ENCODE data around the gene KIAA0930. TPM values are rescaled to one million over a fixed set of nuclear protein-coding genes. Genes with fewer than 3 reads are reported as not detected.

KIAA0930 gene
- total RNA-seq, 1 donor from 2014 or later: 73.9 TPM

DNA sequence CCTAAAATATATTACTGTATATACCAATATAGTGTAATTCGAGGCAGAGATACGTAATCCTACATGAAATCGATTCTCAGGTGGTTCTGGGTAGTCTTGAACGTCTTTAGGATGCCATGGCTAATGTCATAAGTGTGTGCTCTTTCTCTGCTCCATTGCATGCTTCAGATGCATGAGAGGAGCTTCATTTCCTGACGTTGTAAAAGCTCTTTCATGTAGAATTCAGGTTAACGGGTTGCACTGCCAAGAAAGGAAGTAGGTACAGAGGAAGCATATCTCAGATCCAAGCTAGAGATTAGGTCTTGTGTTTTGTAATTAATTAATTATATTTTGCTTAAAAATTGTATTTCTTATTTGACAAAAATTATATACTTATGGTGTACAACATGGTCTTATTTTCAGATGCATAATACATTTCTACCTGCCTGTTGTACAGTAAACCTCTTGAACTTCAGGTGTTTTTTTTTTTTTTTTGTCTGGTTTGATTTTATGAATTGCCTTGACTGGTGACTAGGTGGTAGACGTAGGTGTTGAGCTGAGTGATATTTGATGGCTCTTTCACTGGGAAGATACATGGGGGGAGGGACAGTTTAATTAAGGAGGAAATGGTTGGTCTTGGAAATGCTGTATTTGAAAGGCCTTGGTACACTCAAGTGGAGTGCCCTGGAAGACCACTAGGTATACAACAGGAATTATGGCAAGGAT lies 67.7 kb downstream of the KIAA0930 start:
- no peak for DNase-seq

DNA sequence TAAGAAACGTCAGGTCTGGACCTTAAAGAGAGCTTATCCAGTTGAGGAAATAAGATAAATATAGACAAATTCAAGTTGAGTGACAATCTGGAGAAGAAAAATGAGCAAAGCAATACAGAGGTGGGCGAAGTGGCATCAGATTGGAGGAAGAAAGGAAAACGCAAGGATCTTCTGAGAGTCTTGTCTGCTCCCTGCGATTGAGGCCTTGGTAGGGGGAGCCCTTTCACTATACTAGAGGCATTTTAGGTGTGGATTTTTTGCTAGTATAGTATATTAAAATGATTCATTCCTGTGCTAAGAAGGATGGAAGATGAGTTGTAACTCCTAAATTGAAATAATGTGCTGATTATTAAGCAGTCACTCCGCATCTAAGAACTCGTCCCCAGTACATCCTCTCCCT lies 68.9 kb downstream of the KIAA0930 start:
- DNase-seq: no peak

GRCh38 chr22:45169591-45170466 lies 70.9 kb downstream of the KIAA0930 start:
- no peak for DNase-seq

DNA sequence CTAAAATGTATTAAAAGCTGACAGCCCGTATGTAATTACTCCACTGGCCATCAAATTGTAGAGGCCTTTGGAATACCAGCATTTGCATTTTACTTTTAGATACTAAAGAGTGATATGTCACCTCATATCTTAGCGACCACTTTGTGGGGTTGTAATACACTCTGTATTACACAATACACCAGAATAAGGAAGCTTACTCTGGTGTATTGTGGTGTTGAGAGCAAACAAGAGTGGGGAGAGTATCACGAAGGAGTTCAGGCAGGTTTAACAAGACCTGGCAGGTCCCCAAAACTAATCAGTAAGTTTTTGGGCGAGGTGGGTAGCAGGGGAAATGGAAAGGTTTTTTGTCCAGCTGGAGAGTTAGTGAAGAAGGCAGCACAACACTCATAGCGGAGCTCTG lies 73.8 kb downstream of the KIAA0930 start:
- no peak for DNase-seq

- peak; percentile 25 for DNase-seq
Measured at GRCh38 chr22:45164270-45165088, 76.2 kb downstream of the KIAA0930 start.

- DNase-seq: peak; percentile 98
Measured at GRCh38 chr22:45163451-45164269, 77.0 kb downstream of the KIAA0930 start, which contains the start of gene NUP50. Gene NUP50 (plus strand): TSS chr22:45163925. CDS start chr22:45168178, 4,253 bp downstream.

DNA sequence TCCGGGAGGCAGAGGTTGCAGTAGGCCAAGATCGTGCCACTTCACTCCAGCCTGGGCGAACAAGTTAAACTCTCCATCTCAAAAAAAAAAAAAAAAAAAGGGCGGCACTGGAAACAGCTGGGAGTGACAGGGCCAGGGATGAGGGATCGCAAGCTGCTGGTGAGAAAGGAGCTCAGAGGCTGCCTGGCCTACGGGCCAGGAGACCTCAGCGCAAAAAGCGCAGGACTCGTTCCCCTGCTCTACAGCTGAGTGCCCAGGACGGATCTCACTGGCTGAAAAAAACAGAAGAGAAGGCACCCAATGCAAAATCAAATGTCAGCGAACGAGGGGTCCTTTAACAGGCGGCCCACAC lies 77.6 kb downstream of the KIAA0930 start:
- peak; percentile 56 for DNase-seq

- no peak for DNase-seq
Measured at GRCh38 chr22:45162531-45162930, 78.2 kb downstream of the KIAA0930 start.

DNA sequence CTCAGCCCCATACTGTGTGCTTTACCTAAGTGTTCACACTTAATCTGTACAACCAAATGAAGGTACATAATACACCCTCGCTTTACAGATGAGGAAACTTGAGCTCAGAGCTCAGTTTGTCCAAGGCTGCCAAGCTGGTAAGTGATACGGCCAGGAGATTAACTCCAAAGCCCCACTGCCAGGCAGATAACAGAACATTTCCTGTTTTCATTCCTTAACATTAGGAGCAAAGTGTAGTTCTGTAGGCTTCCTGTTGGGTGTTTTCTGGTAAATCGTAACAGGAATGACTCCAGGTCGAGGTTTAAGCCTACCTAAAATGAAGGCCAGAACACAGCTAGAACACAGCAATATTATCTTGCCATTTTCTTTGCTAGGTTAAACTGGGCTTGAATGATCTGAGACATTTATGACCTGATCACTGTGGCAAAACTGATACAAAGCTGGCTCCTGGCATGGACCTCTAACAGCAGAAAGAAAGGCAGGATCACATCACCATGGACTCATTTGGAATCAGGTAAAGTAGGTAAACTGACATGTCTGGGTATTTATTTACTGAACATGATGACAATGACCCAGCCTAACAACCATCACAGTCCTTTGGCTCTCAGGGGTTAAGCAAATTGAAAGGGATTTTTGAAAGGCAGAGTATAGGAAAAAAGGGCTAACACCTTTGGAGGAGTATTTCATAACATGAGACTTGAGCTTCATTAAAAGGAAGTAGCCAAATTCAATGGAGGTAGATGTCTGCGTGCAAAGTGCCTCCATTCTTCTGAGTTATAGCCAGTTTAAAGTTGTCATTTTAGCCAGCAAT lies 80.8 kb downstream of the KIAA0930 start:
- DNase-seq: peak; percentile 72

DNA sequence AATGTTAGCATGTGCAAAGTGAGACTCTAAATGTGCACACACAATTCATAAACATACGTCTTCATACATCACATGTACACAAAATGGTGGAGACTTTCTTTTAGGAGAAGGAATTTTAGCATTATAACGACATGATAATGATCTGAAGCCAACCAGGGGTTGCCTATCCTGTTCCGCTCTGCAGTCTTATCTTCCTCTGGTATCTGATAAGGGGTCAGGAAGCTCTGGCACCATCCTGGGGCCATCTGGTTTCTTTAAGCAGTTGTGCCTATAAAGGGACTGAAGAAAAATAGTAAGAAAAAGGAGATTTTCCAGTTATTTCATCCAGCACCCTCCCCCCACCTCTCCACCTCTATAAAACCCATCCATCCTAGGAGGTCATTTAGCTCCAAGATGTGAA lies 82.8 kb downstream of the KIAA0930 start:
- DNase-seq: no peak

DNA sequence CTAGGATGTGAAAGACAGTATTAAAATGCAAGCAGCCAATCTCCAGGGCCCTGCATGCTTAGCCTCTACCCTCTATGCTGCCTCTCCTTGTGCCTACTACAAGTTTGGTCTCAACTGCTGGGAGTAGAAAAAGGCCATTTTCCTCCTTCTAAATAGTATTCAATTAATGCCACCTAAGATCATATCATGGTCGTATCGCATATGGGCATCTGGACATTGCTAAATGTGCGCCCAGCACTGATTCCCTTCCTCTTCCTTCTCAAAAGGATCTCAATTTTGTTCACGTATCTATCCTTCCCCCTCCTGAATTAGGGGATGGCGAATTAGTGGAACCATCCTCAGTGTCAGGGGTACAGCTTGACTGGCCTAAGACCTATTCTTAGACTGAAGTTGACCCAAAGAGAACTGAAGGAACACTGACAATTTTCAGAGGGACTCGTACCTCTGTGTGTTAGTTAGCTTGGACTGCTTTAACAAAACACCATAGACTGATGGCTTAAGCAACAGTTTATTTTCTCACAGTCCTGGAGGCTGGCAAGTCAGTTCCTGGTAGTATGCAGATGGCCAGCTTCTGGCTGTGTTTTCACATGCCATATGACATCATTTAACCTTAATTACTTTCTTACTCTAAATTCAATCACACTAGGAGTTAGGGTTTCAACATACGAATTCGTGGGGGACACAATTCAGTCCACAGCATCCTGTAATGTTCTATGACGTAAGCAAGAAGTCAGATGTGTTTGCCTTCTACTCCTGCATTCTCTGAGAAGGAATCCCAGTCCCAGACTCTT lies 85.4 kb downstream of the KIAA0930 start:
- no peak for DNase-seq

GRCh38 chr22:45154383-45154782 lies 86.3 kb downstream of the KIAA0930 start:
- no peak for DNase-seq

GRCh38 chr22:45151503-45151902 lies 89.2 kb downstream of the KIAA0930 start:
- DNase-seq: no peak

DNA sequence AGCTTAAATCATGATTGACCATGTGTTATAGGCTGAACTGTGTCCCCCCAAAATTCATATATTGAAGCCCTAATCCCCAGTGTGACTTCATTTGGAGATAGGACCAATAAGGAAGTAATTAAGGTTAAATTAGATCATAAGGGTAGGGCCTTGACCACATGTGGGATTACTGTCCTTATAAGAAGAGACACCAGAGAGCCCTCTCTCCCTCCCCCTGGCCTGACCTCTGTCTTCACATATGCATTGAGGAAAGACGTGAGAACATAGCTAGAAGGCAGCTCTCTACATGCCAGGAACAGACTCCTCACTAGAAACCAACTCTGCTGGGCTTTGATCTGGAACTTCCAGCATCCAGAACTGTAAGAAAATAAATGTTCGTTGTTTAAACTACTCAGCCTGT lies 90.6 kb downstream of the KIAA0930 start:
- no peak for DNase-seq

GRCh38 chr22:45149671-45150070 lies 91.0 kb downstream of the KIAA0930 start:
- no peak for DNase-seq

GRCh38 chr22:45144916-45145315 lies 95.8 kb downstream of the KIAA0930 start:
- DNase-seq: no peak

DNA sequence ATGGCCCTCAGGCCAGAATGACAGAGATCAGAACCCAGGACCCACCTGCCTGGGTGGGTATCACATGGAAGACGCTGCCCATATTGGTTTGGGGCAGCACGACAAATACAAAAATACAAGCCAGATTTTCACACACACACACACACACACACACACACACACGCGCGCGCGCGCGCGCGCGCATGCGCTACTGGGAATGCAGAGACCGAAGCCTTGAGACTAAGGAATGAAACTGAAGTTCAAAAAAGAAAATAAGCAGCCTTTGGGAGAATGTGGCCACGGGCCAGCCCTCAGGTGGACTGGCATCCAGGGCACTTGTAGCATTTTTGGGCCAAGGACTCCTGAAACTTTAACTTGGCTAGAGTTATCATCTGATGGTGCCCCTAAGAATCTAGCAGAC lies 98.3 kb downstream of the KIAA0930 start:
- DNase-seq: no peak

Data from dermis blood vessel endothelial cell (primary cell).